GM12874 (cell line): ENCODE results near the gene VCAN.

Experiments used
- TF ChIP-seq, protein P1 (sequence below): IDR thresholded peaks from 2 replicates; pipeline ENCODE4 v1.5.1; 2011; ENCODE audit warnings: low read depth, mild to moderate bottlenecking, control low read depth, low read length, moderate library complexity; ENCODE audit not compliant: insufficient read depth

Gene VCAN

DNA sequence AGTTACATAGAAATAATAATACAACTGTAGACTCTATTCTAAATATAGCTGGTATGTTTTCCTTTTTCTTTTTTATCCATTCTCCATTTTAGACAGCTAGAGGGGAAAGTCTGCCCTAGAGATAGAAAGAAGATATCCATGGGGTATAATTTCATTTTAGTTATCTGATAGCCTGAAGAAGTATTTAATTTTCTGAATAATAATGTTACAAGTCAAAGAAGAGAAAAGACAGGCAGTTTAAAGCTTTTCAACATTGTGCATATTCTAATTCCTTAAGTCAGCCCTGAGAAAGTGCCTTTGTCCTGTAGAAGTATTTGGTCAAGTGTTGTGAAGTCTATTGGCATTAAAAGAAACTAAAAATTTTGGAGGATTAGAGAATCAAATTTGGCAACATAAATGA is 2.5 kb upstream of the VCAN start:
- TF ChIP-seq, protein P1, sequence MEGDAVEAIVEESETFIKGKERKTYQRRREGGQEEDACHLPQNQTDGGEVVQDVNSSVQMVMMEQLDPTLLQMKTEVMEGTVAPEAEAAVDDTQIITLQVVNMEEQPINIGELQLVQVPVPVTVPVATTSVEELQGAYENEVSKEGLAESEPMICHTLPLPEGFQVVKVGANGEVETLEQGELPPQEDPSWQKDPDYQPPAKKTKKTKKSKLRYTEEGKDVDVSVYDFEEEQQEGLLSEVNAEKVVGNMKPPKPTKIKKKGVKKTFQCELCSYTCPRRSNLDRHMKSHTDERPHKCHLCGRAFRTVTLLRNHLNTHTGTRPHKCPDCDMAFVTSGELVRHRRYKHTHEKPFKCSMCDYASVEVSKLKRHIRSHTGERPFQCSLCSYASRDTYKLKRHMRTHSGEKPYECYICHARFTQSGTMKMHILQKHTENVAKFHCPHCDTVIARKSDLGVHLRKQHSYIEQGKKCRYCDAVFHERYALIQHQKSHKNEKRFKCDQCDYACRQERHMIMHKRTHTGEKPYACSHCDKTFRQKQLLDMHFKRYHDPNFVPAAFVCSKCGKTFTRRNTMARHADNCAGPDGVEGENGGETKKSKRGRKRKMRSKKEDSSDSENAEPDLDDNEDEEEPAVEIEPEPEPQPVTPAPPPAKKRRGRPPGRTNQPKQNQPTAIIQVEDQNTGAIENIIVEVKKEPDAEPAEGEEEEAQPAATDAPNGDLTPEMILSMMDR: no peak

DNA sequence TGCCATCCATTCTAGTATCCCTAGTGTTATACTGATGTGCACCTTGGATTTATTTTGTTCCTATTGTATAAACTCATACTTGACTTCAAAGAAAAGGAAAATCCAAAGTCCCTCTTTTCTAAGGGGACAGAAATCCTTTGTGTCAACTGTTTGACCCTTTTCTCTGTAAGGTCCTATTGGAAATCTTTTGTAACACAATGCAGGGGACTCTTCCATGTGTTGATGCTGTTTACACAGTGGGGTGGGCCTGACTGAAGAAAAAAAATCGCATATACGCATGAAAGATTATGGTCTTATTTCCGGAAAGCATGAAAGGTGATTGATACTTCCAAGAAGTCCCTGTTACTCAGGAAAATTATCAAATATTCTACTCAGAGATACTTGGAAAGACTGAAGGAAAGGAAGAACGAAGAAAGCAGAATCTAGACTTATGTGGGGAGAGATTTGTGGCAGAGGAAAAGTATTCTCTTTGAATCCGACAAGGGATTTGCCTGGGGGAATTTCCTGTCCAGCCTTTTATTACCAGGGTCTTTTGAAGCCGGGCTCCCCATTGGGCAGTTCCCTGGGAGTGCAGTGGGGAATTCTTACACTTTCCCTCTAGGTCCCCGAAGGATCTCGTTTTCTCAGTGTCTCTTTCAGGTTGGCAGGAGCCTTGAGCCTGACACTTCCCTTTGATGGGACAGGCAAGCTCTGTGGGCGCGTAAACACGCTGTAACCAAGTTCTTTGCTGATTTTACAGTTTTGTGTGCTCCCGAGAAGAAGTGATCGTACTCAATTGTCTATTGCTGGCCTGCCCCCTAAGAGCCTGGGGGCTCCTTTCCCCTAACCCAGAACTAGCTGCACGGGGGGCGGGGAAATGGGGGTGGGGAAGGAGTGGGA is 779 bp upstream of the VCAN start:
- TF ChIP-seq, protein P1: no peak

DNA sequence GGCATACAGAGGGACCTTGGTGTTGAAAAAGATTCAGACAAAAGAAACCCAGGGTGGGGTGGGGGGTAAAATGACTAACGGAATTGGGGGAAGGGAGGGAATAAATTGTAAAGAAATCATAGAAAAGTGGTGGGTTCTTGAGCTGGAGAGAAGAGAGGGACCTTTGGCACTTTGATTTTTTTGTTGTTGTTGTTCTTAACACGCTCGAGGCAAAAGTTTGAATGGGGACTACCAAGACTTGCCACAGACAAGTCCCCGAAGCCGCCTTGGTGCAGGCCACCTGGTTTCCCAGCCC is 616 bp downstream of the VCAN start:
- TF ChIP-seq, protein P1: no peak

DNA sequence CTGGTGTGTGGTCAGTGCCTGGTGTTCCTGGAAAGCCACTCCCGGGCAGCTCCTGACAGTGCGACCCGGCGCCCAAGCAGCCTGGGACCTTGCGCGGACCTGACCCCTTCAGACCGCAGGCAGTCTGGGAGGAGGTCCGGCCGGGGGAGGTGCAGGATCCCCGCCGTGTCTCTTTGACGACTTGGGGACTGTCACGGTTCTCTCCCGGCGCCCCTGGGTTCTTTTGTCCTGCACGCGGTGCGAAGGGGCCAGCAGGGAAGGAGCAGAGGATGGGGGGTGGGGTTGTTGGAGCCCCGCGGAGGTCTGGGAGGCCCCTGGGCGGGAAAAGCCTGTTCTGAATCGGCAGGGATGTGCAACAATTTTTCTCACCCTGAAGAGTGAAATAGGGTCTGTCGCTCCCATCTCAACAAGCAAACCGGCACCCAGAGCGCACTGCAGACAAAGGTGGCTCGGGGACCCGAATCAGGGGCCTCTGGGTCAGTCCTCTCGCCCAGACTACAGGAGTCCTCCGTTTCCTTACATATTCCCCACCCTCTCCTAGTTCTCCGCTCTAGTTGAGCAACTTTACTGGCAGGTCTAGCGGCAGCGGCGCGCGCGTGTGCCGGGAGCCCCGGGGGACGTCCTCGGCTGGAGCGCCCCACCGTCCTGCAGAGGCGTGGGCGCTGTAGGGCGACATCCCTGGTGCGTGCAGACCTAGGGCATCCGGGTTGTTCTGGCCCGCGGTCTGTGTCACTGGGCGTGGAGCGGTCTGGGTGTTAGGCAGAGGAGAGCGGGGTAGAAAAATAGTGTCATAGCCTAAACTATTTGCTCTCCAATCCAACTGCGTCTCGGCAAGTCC is 1.2 kb downstream of the VCAN start:
- TF ChIP-seq, protein P1: no peak

DNA sequence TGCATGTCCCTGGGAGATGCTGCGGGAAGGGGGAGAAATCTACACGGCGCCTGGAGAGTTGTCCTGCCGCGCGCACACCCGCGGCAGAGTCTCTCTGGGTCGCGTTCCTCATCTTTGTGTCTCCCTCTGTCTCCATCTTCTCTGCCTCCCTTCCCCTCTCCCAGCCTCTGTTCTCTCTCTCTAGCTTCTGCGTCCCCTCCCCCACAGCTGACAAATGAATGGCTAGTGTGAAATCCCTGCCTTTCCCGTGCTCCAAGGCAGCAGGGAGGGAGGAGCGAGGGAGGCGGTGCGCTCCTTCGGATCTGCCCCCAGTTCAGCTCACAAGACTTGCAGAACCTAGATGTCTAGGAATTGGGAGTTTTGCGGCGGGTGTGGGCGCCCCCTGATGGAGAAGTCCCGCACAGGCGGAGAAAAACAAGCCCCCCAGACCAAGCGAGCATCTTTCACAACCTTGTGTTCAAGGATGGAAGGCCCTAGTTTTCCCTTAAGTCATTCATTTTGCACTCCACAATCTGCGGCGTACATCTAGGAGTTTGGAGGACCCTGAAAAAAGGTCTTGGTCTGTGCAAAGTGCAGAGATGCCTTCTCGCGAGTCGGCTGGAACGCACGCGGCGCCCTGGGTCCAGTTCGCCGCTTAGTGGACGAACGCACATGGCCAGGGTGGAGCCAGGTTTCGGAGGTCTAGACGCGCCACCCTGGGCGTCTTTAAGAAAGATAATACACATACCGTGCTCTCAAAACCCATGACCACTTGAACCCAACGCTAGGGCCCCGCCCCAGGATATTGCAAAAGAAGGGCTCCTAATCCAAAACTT is 2.0 kb downstream of the VCAN start:
- TF ChIP-seq, protein P1: peak; percentile 83

DNA sequence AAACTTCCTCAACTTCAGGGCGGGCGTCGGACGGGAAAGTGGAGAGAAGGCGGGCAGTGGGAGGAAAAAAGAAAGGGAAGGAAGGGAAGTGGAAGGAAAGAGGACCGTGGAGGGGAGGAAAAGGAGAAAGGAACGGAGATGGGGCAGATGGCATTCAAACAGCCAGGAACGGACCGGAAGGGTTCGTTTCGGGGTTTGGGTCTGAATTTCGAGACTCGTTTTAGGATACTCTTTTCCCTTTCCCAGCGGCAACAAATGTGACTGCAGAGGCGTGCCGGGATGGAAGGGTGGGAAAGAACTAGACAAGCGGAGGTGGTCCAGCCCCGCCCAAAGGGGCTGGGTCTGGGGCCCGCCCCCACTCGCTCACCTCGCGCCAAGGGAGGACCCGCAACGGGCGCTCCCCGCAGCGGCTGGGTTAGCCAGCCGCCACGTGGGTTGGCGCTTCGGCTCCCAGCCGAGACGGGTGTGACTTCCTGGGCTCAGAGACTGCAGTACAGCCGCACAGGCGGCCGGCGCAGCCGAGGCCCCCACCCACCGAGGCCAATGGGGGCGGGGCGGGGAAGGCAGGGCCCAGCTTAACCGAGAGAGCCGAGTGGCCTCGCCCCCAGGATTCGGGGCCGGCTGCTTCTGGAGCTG is 2.7 kb downstream of the VCAN start:
- TF ChIP-seq, protein P1: no peak
